K562 (cell line): ENCODE results near the gene MLX. TPM values are rescaled to one million over a fixed set of nuclear protein-coding genes. Genes with fewer than 3 reads are reported as not detected.

Source experiments
- ATAC-seq: fragments of 200-7000 bp; cut with Tn5 transposase; 3 replicates; pipeline ENCODE4 v1.9.1; 2020; ENCODE audit warnings: moderate library complexity
- BruUV-seq: library from RNA; stranded (reverse); fragments of 400-500 nt; replicated peaks from 2 replicates; lab custom pipeline; 2021; lab: Mats Ljungman, UMichigan
- CTCF ChIA-PET: fragments of 300-600 bp; formaldehyde crosslinking; extraction: SDS; loops from one replicate; lab custom pipeline; 2021; ENCODE audit warnings: low intra/inter-chr PET ratio; lab: Yijun Ruan, JAX
- POLR2A ChIA-PET: fragments of 300-600, 350-650 bp; sonication (Branson Sonifier 250); formaldehyde crosslinking; extraction: SDS; loops from one replicate; lab custom pipeline; 2021; ENCODE audit warnings: antibody characterized with exemption, inconsistent platforms; lab: Yijun Ruan, JAX
- DNase-seq, 4 experiments: peaks; one replicate each; pipeline versions ENCODE4 v3.0.0 to v3.0.0-alpha.2; 2011 to 2018; ENCODE audit warnings: low spot score in 3 of 4, mixed read lengths in 3 of 4; ENCODE audit errors: extremely low read depth in 1 of 4
- FAIRE-seq: peaks from 2 replicates; lab custom pipeline; 2011; peaks lifted over from hg19 to GRCh38; lab: Jason Lieb, UNC
- H2AFZ ChIP-seq: 2 replicates; pipeline ENCODE4 v1.6.0; 2011; ENCODE audit warnings: low read depth, low read length, control low read depth, inconsistent platforms
- H3K27ac ChIP-seq: fragments of 200-600 bp; 3 replicates; pipeline ENCODE4 v1.8.0; 2011; ENCODE audit warnings: low read depth, mild to moderate bottlenecking, control low read depth, inconsistent platforms, low read length, moderate library complexity, mixed read lengths; ENCODE audit errors: extremely low read depth
- H3K27me3 ChIP-seq, 2 experiments: fragments of 300-600 bp in 1 of 2; 2 replicates in 1 of 2; 3 replicates in 1 of 2; pipeline versions ENCODE4 v1.6.0 to v1.8.0; 2011; ENCODE audit warnings: inconsistent platforms in 2 of 2, low read length in 2 of 2, mild to moderate bottlenecking in 1 of 2, mixed read lengths in 1 of 2, moderate library complexity in 1 of 2; ENCODE audit not compliant: control insufficient read depth in 2 of 2, insufficient read depth in 2 of 2
- H3K36me3 ChIP-seq: fragments of 300-600 bp; 3 replicates; pipeline ENCODE4 v1.8.0; 2011; ENCODE audit warnings: mild to moderate bottlenecking, low read length, inconsistent platforms; ENCODE audit not compliant: control insufficient read depth, insufficient read depth
- H3K4me1 ChIP-seq, 2 experiments: fragments of 200-600 bp in 1 of 2; replicated peaks in 1 of 2; 2 replicates in 1 of 2; 3 replicates in 1 of 2; pipeline versions ENCODE4 v1.5.1 to v1.8.0; 2011; ENCODE audit warnings: inconsistent platforms in 2 of 2, low read length in 2 of 2, mild to moderate bottlenecking in 1 of 2, mixed read lengths in 1 of 2, moderate library complexity in 1 of 2; ENCODE audit not compliant: control insufficient read depth in 2 of 2, insufficient read depth in 2 of 2
- H3K4me2 ChIP-seq: 2 replicates; pipeline ENCODE4 v1.6.1; 2011; ENCODE audit warnings: low read length, control low read depth, inconsistent platforms, mixed read lengths; ENCODE audit not compliant: insufficient read depth
- H3K4me3 ChIP-seq: fragments of 200-600 bp; sonication (generic), shearing (Covaris generic); 2 replicates; pipeline ENCODE4 v1.5.1; 2016; ENCODE audit warnings: control low read depth, inconsistent platforms
- H3K79me2 ChIP-seq: fragments of 200-600 bp; 3 replicates; pipeline ENCODE4 v1.8.0; 2011; ENCODE audit warnings: low read length, inconsistent platforms; ENCODE audit not compliant: control insufficient read depth, insufficient read depth
- H3K9ac ChIP-seq, 2 experiments: 2 replicates each; pipeline versions ENCODE4 v1.6.0 to v1.6.1; 2011; ENCODE audit warnings: low read depth in 2 of 2, low read length in 2 of 2, control low read depth in 1 of 2, inconsistent platforms in 1 of 2, mild to moderate bottlenecking in 1 of 2, mixed read lengths in 1 of 2; ENCODE audit not compliant: insufficient read depth in 1 of 2
- H3K9me1 ChIP-seq: one replicate; pipeline ENCODE4 v1.6.0; 2011; ENCODE audit warnings: inconsistent platforms, mild to moderate bottlenecking, low read length, moderate library complexity; ENCODE audit not compliant: control insufficient read depth, insufficient read depth
- H3K9me3 ChIP-seq: replicated peaks from 2 replicates; pipeline ENCODE4 v1.5.1; 2011; ENCODE audit warnings: low read depth, low read length, inconsistent platforms; ENCODE audit not compliant: control insufficient read depth, insufficient read depth
- H4K20me1 ChIP-seq: replicated peaks from 2 replicates; pipeline ENCODE4 v1.6.1; 2011; ENCODE audit warnings: low read length, inconsistent platforms, mixed read lengths; ENCODE audit not compliant: control insufficient read depth, insufficient read depth
- ARID1B ChIP-seq: fragments of 450-650 bp; IDR thresholded peaks from 2 replicates; pipeline ENCODE4 v1.6.1; 2016; ENCODE audit warnings: antibody characterized with exemption, mild to moderate bottlenecking, inconsistent platforms
- ARNT ChIP-seq, 2 experiments: fragments of 450-650 bp; IDR thresholded peaks; 2 replicates each; pipeline ENCODE4 v1.6.1; 2016; ENCODE audit warnings: mild to moderate bottlenecking in 1 of 2
- CBFA2T2 ChIP-seq: fragments of 450-650 bp; conservative IDR thresholded peaks from 2 replicates; pipeline ENCODE4 v1.6.1; 2017; ENCODE audit warnings: mild to moderate bottlenecking
- CBFA2T3 ChIP-seq: fragments of 450-650 bp; IDR thresholded peaks from 2 replicates; pipeline ENCODE4 v1.6.1; 2017
- CTBP1 ChIP-seq: fragments of 450-650 bp; IDR thresholded peaks from 2 replicates; pipeline ENCODE4 v1.6.1; 2016; ENCODE audit warnings: borderline replicate concordance
- EP300 ChIP-seq: IDR thresholded peaks from 2 replicates; pipeline ENCODE4 v1.6.1; 2012; ENCODE audit warnings: low read length, improper control_type of control experiment
- FOSL1 ChIP-seq: fragments of 200-800 bp; sonication (Bioruptor generic); conservative IDR thresholded peaks from 2 replicates; pipeline ENCODE4 v1.6.1; 2016; ENCODE audit warnings: missing genetic modification characterization, missing compliant biosample characterization
- NFIC ChIP-seq: fragments of 450-650 bp; IDR thresholded peaks from 2 replicates; pipeline ENCODE4 v1.6.1; 2017; ENCODE audit warnings: mild to moderate bottlenecking, inconsistent platforms
- POLR2AphosphoS5 ChIP-seq: IDR thresholded peaks from 2 replicates; pipeline ENCODE4 v1.6.1; 2011; ENCODE audit warnings: mild to moderate bottlenecking, low read depth, low read length, moderate library complexity; ENCODE audit not compliant: control insufficient read depth, insufficient read depth
- RBM39 ChIP-seq: fragments of 200-400 bp; formaldehyde crosslinking; optimal IDR thresholded peaks from 2 replicates; pipeline ENCODE3; 2018; ENCODE audit warnings: low read depth, low read length
- TAL1 ChIP-seq: fragments of 450-650 bp; IDR thresholded peaks from 2 replicates; pipeline ENCODE4 v1.6.1; 2016; ENCODE audit warnings: mild to moderate bottlenecking
- TCF3 ChIP-seq: sonication (generic); formaldehyde crosslinking; IDR thresholded peaks from 2 replicates; pipeline ENCODE4 v1.4.0; 2020; ENCODE audit warnings: mild to moderate bottlenecking, missing genetic modification reagents
- TEAD4 ChIP-seq, 2 experiments: sonication (generic) in 1 of 2; formaldehyde crosslinking in 1 of 2; IDR thresholded peaks; 2 replicates each; pipeline versions ENCODE4 v1.6.1 to v1.8.0; 2012 to 2022; ENCODE audit warnings: borderline replicate concordance in 1 of 2, inconsistent platforms in 1 of 2, low read length in 1 of 2, mild to moderate bottlenecking in 1 of 2, missing genetic modification reagents in 1 of 2
- TRIM24 ChIP-seq, 2 experiments: fragments of 450-650 bp; IDR thresholded peaks; 2 replicates each; pipeline ENCODE4 v1.6.1; 2016
- ZNF778 ChIP-seq: fragments of 450-650 bp; formaldehyde crosslinking; IDR thresholded peaks from 2 replicates; pipeline ENCODE4 v1.4.0; 2020; ENCODE audit warnings: mild to moderate bottlenecking, moderate library complexity
- WGBS: fragments of 100-300 bp; shearing (Covaris generic); methylation state at CpG from one replicate; pipeline ENCODE4 v1.1.6; 2016; ENCODE audit warnings: low coverage, mixed read lengths; ENCODE audit not compliant: insufficient coverage; ENCODE audit errors: missing lambda C conversion rate; 5-methylcytosine and 5-hydroxymethylcytosine counted together
- in situ Hi-C: fragments of 300-500 bp; cut with MboI; formaldehyde crosslinking; loops from 4 replicates; pipeline ENCODE4 v1.15.0; 2018; ENCODE audit warnings: inconsistent platforms, mixed read lengths
- intact Hi-C: fragments of 100-400 bp; cut with micrococcal nuclease; formaldehyde crosslinking; loops from 2 replicates; pipeline ENCODE4 v1.14.2; 2022
- polyA plus RNA-seq, 8 experiments: library from polyadenylated mRNA; depleted of rRNA in 4 of 8; stranded (reverse) in 5 of 8; unstranded in 3 of 8; fragments of >200 nt; fragmentation: Nextera tagmentation in 2 of 8; fragmentation: Illumina TruSeq in 1 of 8; extraction: Ambion mirVana in 2 of 8; extraction: Trizol in 1 of 8; gene quantifications; 2 replicates each; pipeline versions ENCODE4 v1.2.1 to v1.2.3, GENCODE V29; 2011 to 2014; ENCODE audit warnings: inconsistent platforms in 1 of 8, missing spikeins in 1 of 8
- total RNA-seq, 7 experiments: library from RNA; depleted of rRNA in 6 of 7; stranded (reverse); fragments of >200 nt in 6 of 7; fragmentation: Illumina TruSeq in 2 of 7; extraction: Trizol in 2 of 7; gene quantifications; 2 replicates each; pipeline versions ENCODE4 v1.2.1 to v1.2.3, GENCODE V29; 2011 to 2021; ENCODE audit warnings: low replicate concordance in 1 of 7
- TF ChIP-seq, protein P1 (sequence below): fragments of 450-650 bp; IDR thresholded peaks from 2 replicates; pipeline ENCODE4 v1.6.1; 2017; ENCODE audit warnings: antibody characterized with exemption, mild to moderate bottlenecking

MLX gene
- total and polyA plus RNA-seq, 9 of the 15 experiments (the other 6 are each of a cell fraction or from before 2014, with no cell fraction given) = 42.9 to 100 (median 58.9) TPM

DNA sequence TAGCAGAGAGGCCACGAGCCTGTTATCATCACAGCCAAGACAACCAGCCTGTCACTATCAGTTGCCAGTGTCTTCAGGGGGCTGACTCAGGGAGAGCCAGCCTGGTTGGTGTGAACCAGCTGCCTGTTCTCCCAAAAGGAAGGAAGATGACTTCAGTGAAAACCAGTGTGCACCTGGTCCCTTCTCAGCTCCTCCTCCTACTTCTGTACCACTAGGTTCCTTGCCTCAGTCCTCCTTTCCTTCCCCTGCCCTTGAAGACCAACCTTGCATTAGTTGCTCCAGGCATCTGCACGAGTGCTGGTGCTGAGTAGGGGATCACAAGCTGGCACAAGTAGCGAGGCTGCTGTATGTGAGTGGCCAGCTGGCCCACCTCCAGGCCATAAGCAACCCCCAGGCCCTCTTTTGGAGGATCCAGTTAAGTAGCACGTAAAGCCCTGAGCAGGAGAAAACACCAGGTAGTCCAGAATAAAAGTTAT, 51.1 kb downstream of the MLX start:
- Histone ChIP-seq H3K27me3 (no peaks in the 10 kb centered on the region), H3K4me1 (peaks cover 17 to 26% of the 10 kb centered on the region in 2 experiments; a peak in 4 of 5 replicates), H3K36me3 (peaks cover 30% of the 10 kb centered on the region; the same call in 2 of the 3 replicates), H3K27ac (no peak overlapping the region; the same call in 2 of the 3 replicates), H3K9ac (peak overlapping the region in 1 of 2 experiments; percentile 30; a peak in 1 of 4 replicates), H3K4me2 (peak overlapping the region; percentile 35), H4K20me1 (no peaks in the 10 kb centered on the region), H2AFZ (no peak overlapping the region), H3K79me2 (no peaks in the 10 kb centered on the region), H3K9me1 (no peaks in the 10 kb centered on the region), H3K9me3 (no peaks in the 10 kb centered on the region), H3K4me3 (no peak overlapping the region)
- CTCF ChIA-PET = interaction anchor here (0.6 kb wide), 1 partner anchor 156 kb away, joined by 3 read pairs; no protein-coding TSS in a partner anchor
- POLR2A ChIA-PET = interaction anchor here (0.6 to 3.5 kb wide), 8 partner anchors 9 to 206 kb away, joined by 3 to 31 read pairs (median 3); partner anchors contain the start of genes PLEKHH3, RETREG3 and TUBG1
- WGBS = 43% methylated on average over 4 of the region's 4 CpGs
- DNase-seq (peak; percentile 38 to 72 (median 59)), FAIRE-seq (peak; percentile 83), ATAC-seq (peak; percentile 62)
- BruUV-seq = no TSS peak
- in situ Hi-C loops = no loop called here
- intact Hi-C loops = loop anchor here (2.0 kb wide), 1 partner anchor 61 kb away; no protein-coding TSS in a partner anchor
- TF ChIP-seq CTBP1 = peak; percentile 28; the same call in 1 of the 2 replicates
- TF ChIP-seq TAL1 = peak; percentile 61; the same call in 1 of the 2 replicates
- no peak for TF ChIP-seq ARNT (IDR thresholded peaks at IDR 0.05)
- peak; percentile 62 for TF ChIP-seq ARID1B
- peak; percentile 45; the same call in 1 of the 2 replicates for TF ChIP-seq TEAD4 (IDR thresholded peaks at IDR 0.05; ENCODE audit: low read length)
- no peak for TF ChIP-seq TEAD4 (CRISPR knock-in tag; IDR thresholded peaks at IDR 0.05; ENCODE audit: borderline replicate concordance)
- 0 out of 4 replicates have a peak, but pooled peaks of 1 of the 2 experiments have one; percentile 25 for TF ChIP-seq TRIM24 (IDR thresholded peaks at IDR 0.05)
- no peak for TF ChIP-seq RBM39
- no peak for TF ChIP-seq ZNF778 (CRISPR knock-in tag)
- TF ChIP-seq FOSL1 (tag) = 0 out of 2 replicates have a peak, but pooled peaks have one; percentile 16
- TF ChIP-seq NFIC = peak; percentile 48
- TF ChIP-seq EP300 = peak; percentile 32; the same call in 1 of the 2 replicates
- TF ChIP-seq CBFA2T2 = peak; percentile 83
- peak; percentile 69 for TF ChIP-seq TCF3
- TF ChIP-seq CBFA2T3 = peak; percentile 88
- TF ChIP-seq, protein P1, sequence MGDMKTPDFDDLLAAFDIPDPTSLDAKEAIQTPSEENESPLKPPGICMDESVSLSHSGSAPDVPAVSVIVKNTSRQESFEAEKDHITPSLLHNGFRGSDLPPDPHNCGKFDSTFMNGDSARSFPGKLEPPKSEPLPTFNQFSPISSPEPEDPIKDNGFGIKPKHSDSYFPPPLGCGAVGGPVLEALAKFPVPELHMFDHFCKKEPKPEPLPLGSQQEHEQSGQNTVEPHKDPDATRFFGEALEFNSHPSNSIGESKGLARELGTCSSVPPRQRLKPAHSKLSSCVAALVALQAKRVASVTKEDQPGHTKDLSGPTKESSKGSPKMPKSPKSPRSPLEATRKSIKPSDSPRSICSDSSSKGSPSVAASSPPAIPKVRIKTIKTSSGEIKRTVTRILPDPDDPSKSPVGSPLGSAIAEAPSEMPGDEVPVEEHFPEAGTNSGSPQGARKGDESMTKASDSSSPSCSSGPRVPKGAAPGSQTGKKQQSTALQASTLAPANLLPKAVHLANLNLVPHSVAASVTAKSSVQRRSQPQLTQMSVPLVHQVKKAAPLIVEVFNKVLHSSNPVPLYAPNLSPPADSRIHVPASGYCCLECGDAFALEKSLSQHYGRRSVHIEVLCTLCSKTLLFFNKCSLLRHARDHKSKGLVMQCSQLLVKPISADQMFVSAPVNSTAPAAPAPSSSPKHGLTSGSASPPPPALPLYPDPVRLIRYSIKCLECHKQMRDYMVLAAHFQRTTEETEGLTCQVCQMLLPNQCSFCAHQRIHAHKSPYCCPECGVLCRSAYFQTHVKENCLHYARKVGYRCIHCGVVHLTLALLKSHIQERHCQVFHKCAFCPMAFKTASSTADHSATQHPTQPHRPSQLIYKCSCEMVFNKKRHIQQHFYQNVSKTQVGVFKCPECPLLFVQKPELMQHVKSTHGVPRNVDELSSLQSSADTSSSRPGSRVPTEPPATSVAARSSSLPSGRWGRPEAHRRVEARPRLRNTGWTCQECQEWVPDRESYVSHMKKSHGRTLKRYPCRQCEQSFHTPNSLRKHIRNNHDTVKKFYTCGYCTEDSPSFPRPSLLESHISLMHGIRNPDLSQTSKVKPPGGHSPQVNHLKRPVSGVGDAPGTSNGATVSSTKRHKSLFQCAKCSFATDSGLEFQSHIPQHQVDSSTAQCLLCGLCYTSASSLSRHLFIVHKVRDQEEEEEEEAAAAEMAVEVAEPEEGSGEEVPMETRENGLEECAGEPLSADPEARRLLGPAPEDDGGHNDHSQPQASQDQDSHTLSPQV = 0 out of 2 replicates have a peak, but pooled peaks have one; percentile 18
- peak; percentile 72; the same call in 1 of the 2 replicates for TF ChIP-seq POLR2AphosphoS5
